ENCODE measurements around the gene FGF14. TPM values are rescaled to one million over a fixed set of nuclear protein-coding genes. Genes with fewer than 3 reads are reported as not detected.

The FGF14 gene
- total RNA-seq, 2 donors from 2014 or later: not detected

DNA sequence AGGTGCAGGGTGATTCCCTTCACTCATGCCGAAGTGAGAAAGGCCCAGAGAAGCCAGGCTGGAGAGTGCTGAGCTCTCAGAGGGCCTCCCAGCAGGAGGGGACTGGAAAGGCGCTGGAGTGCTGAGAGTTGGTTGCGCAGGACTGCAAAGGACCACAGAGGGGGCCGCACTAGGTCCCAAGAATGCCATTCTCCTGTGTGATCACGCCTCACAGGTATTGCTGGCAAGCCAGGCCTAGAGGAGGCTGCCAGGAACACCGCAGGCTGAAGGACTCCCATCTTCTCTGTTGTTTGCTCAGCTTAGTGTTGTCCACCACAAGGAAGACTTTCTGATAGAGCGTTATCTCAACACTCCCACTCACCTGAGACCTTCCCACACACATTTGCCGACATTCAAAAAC, 165.0 kb downstream of the FGF14 start:
- Mint-ChIP-seq H3K9me3 (no peaks in the 10 kb centered on the region), H3K27me3 (no peaks in the 10 kb centered on the region), H3K4me3 (no peak overlapping the region), H3K4me1 (ENCODE audit: low read depth in 2 of 2) (no peaks in the 10 kb centered on the region), H3K27ac (no peak overlapping the region), H3K36me3 (no peaks in the 10 kb centered on the region)
- ATAC-seq (no peak), DNase-seq (ENCODE audit: low spot score) (no peak)

GRCh38 chr13:102236341-102236740, 165.5 kb downstream of the FGF14 start:
- Mint-ChIP-seq H3K27ac (no peak overlapping the region), H3K36me3 (no peaks in the 10 kb centered on the region), H3K9me3 (no peaks in the 10 kb centered on the region), H3K4me3 (no peak overlapping the region), H3K27me3 (no peaks in the 10 kb centered on the region), H3K4me1 (ENCODE audit: low read depth in 2 of 2) (no peaks in the 10 kb centered on the region)
- ATAC-seq (no peak), DNase-seq (ENCODE audit: low spot score) (no peak)

- H3K9me3 Mint-ChIP-seq: no peaks in the 10 kb centered on the region
- no peak overlapping the region for H3K27ac Mint-ChIP-seq
- H3K4me3 Mint-ChIP-seq: no peak overlapping the region
- DNase-seq (ENCODE audit: low spot score): no peak
- no peaks in the 10 kb centered on the region for H3K4me1 Mint-ChIP-seq (ENCODE audit: low read depth in 2 of 2)
- H3K36me3 Mint-ChIP-seq: no peaks in the 10 kb centered on the region
- no peak for ATAC-seq
- no peaks in the 10 kb centered on the region for H3K27me3 Mint-ChIP-seq
These were observed 166.2 kb downstream of the FGF14 start for GRCh38 chr13:102235689-102236088.

DNA sequence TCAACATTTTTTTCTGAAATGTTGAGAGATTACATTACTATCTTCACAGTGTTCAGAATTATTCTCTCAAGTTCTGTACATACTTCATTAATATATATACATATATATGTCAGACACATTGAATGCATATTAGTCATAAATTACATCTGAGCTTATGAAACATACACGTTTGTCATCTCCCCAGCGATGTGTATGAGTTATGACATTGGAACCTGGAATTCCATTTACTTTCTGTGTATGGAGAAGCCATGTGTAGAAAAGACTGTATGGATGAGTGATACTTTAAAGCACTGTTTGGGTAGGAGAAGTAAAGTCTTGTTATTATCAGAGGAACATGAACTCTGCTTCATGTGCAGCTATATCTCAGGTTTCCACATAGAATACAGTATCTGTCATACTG, 167.2 kb downstream of the FGF14 start:
- Mint-ChIP-seq H3K27me3 (no peaks in the 10 kb centered on the region), H3K27ac (no peak overlapping the region), H3K4me3 (no peak overlapping the region), H3K36me3 (no peaks in the 10 kb centered on the region), H3K4me1 (ENCODE audit: low read depth in 2 of 2) (no peaks in the 10 kb centered on the region), H3K9me3 (no peaks in the 10 kb centered on the region)
- DNase-seq (ENCODE audit: low spot score) (no peak), ATAC-seq (no peak)

GRCh38 chr13:102233566-102234208, 168.2 kb downstream of the FGF14 start:
- no peak overlapping the region for H3K4me3 Mint-ChIP-seq
- H3K36me3 Mint-ChIP-seq: no peaks in the 10 kb centered on the region
- ATAC-seq (no peak), DNase-seq (ENCODE audit: low spot score) (no peak)
- no peaks in the 10 kb centered on the region for H3K27me3 Mint-ChIP-seq
- no peak overlapping the region for H3K27ac Mint-ChIP-seq
- H3K4me1 Mint-ChIP-seq (ENCODE audit: low read depth in 2 of 2): no peaks in the 10 kb centered on the region
- no peaks in the 10 kb centered on the region for H3K9me3 Mint-ChIP-seq

- Mint-ChIP-seq H3K4me3 (no peak overlapping the region), H3K36me3 (no peaks in the 10 kb centered on the region)
- no peak for ATAC-seq
These were observed 170.4 kb downstream of the FGF14 start for GRCh38 chr13:102231479-102231878.

GRCh38 chr13:102227741-102228140, 174.1 kb downstream of the FGF14 start:
- Mint-ChIP-seq H3K4me3 (no peak overlapping the region), H3K9me3 (peaks cover 4% of the 10 kb centered on the region), H3K27me3 (peaks cover 0 to 8% of the 10 kb centered on the region in 2 donors), H3K4me1 (ENCODE audit: low read depth in 2 of 2) (no peaks in the 10 kb centered on the region), H3K27ac (no peak overlapping the region), H3K36me3 (no peaks in the 10 kb centered on the region)
- no peak for DNase-seq (ENCODE audit: low spot score)
- no peak for ATAC-seq

More at GRCh38 chr13:102231479-102231878, 170.4 kb downstream of the FGF14 start:
- Mint-ChIP-seq H3K4me1 (ENCODE audit: low read depth in 2 of 2) (no peaks in the 10 kb centered on the region), H3K9me3 (peaks cover 3% of the 10 kb centered on the region), H3K27ac (no peak overlapping the region), H3K27me3 (no peaks in the 10 kb centered on the region)
- DNase-seq (ENCODE audit: low spot score): no peak

DNA sequence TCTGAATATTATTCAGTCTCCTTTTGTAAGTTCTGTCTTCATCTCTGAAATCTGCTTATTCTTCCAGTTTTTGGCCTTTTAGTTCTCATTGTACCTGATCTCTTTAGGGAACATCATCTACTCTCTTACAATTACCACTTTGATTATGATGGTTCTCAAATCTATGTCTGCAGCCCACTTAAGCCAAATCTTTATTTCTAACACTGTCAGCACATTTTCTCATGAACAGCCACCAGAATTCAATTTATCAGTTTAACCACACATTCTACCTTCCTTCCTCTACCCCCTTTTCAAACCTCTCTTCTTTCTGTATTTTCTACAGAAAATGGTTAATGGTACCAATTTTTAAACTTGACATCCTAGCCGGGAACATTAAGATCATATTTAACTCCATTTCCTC, 175.3 kb downstream of the FGF14 start:
- H3K4me1 Mint-ChIP-seq (ENCODE audit: low read depth in 2 of 2): no peaks in the 10 kb centered on the region
- H3K9me3 Mint-ChIP-seq: peaks cover 4% of the 10 kb centered on the region
- ATAC-seq: no peak
- no peak overlapping the region for H3K27ac Mint-ChIP-seq
- no peaks in the 10 kb centered on the region for H3K36me3 Mint-ChIP-seq
- DNase-seq (ENCODE audit: low spot score): no peak
- H3K27me3 Mint-ChIP-seq: peaks cover 0 to 8% of the 10 kb centered on the region in 2 donors
- no peak overlapping the region for H3K4me3 Mint-ChIP-seq

DNA sequence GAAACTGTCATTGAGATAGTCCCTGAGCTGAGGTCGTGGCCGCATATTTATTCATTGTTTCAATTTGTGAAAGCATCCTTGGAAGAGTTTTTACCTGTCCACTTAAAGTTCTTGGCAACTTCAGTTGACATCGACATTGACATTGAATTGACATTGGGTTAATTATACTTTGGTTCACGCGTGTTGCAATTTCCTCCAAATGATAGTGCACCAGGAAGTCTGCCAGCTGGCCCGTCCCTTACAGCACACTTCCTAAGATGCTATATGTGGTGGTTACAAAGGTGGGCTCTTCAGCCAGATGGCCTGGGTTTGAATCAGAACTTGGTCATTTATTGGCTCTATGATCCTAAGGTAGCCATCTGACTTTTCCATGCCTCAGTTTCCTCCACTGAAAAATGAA, 176.0 kb downstream of the FGF14 start:
- peaks cover 4% of the 10 kb centered on the region for H3K9me3 Mint-ChIP-seq
- H3K36me3 Mint-ChIP-seq: no peaks in the 10 kb centered on the region
- no peak overlapping the region for H3K4me3 Mint-ChIP-seq
- no peak for DNase-seq (ENCODE audit: low spot score)
- peaks cover 0 to 8% of the 10 kb centered on the region in 2 donors for H3K27me3 Mint-ChIP-seq
- ATAC-seq: no peak
- H3K27ac Mint-ChIP-seq: no peak overlapping the region
- no peaks in the 10 kb centered on the region for H3K4me1 Mint-ChIP-seq (ENCODE audit: low read depth in 2 of 2)

- Mint-ChIP-seq H3K27me3 (peaks cover 0 to 11% of the 10 kb centered on the region in 2 donors), H3K4me1 (ENCODE audit: low read depth in 2 of 2) (no peaks in the 10 kb centered on the region), H3K9me3 (no peaks in the 10 kb centered on the region), H3K36me3 (no peaks in the 10 kb centered on the region), H3K27ac (no peak overlapping the region), H3K4me3 (no peak overlapping the region)
- DNase-seq (ENCODE audit: low spot score) (no peak), ATAC-seq (no peak)
These were observed 181.1 kb downstream of the FGF14 start for GRCh38 chr13:102220681-102221228.

GRCh38 chr13:102214956-102215355, 186.9 kb downstream of the FGF14 start:
- no peaks in the 10 kb centered on the region for H3K4me1 Mint-ChIP-seq (ENCODE audit: low read depth in 2 of 2)
- H3K27me3 Mint-ChIP-seq: peaks cover 0 to 6% of the 10 kb centered on the region in 2 donors
- H3K4me3 Mint-ChIP-seq: no peak overlapping the region
- H3K36me3 Mint-ChIP-seq: no peaks in the 10 kb centered on the region
- no peak overlapping the region for H3K27ac Mint-ChIP-seq
- no peaks in the 10 kb centered on the region for H3K9me3 Mint-ChIP-seq
- no peak for DNase-seq (ENCODE audit: low spot score)
- ATAC-seq: no peak

GRCh38 chr13:102212729-102213128, 189.1 kb downstream of the FGF14 start:
- ATAC-seq (no peak), DNase-seq (ENCODE audit: low spot score) (no peak)
- H3K9me3 Mint-ChIP-seq: no peaks in the 10 kb centered on the region
- no peak overlapping the region for H3K27ac Mint-ChIP-seq
- H3K27me3 Mint-ChIP-seq: peaks cover 0 to 6% of the 10 kb centered on the region in 2 donors
- H3K36me3 Mint-ChIP-seq: no peaks in the 10 kb centered on the region
- no peaks in the 10 kb centered on the region for H3K4me1 Mint-ChIP-seq (ENCODE audit: low read depth in 2 of 2)
- no peak overlapping the region for H3K4me3 Mint-ChIP-seq

GRCh38 chr13:102208347-102208746, 193.5 kb downstream of the FGF14 start:
- H3K4me3 Mint-ChIP-seq: no peak overlapping the region
- H3K27ac Mint-ChIP-seq: no peak overlapping the region
- no peaks in the 10 kb centered on the region for H3K27me3 Mint-ChIP-seq
- H3K4me1 Mint-ChIP-seq (ENCODE audit: low read depth in 2 of 2): no peaks in the 10 kb centered on the region
- no peaks in the 10 kb centered on the region for H3K36me3 Mint-ChIP-seq
- DNase-seq (ENCODE audit: low spot score) (no peak), ATAC-seq (no peak)
- H3K9me3 Mint-ChIP-seq: no peaks in the 10 kb centered on the region

DNA sequence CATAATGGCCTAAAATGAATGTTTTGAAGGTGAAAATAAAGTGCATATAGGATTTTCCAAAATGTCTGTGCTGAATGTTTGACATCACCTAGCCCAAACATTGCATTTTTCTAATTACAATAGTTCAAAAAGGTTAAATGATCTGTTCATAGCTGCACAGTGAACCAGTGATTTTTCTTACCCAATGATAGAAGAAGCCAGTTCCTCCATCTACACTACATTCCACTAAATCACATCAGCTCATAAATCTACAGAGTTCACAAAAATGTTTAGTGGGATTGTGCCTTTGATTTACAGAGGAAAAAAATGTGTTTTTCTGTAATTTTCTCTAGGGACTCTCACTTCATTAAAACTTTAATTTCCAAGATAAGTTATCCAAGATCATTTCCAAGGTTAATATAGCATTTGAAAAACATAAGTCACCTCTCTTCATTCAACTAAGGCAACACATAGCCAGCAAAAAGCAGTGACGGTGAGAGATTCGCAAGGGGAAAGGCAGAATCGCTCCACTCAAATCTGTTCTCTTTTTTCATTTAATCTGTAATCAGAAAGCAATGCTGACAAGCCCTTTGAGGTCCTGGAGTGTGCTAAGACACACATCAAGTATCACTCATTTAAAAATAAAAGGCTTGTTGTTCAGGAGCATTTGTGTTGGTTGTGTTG, 194.0 kb downstream of the FGF14 start:
- no peak for DNase-seq (ENCODE audit: low spot score)
- H3K4me3 Mint-ChIP-seq: no peak overlapping the region
- H3K27me3 Mint-ChIP-seq: no peaks in the 10 kb centered on the region
- H3K36me3 Mint-ChIP-seq: no peaks in the 10 kb centered on the region
- ATAC-seq: no peak
- no peaks in the 10 kb centered on the region for H3K4me1 Mint-ChIP-seq (ENCODE audit: low read depth in 2 of 2)
- no peak overlapping the region for H3K27ac Mint-ChIP-seq
- no peaks in the 10 kb centered on the region for H3K9me3 Mint-ChIP-seq

All from natural killer cell treated with Interleukin-12 subunit alpha and Interleukin-12 subunit beta and Interleukin-15 and Interleukin-18, amount 100 ng/mL, for 72 hours (primary cell).